GM12873 (cell line): ENCODE results near the gene TMC3.

Experiments used
- CTCF ChIP-seq: IDR thresholded peaks from 2 replicates; pipeline ENCODE4 v1.5.1; 2012; ENCODE audit warnings: low read depth, mild to moderate bottlenecking, moderate library complexity, low read length, control low read depth; ENCODE audit not compliant: insufficient read depth; ENCODE audit errors: missing control alignments

Gene TMC3

GRCh38 chr15:81311752-81312464 lies 62.1 kb downstream of the TMC3 start:
- no peak for TF ChIP-seq CTCF

DNA sequence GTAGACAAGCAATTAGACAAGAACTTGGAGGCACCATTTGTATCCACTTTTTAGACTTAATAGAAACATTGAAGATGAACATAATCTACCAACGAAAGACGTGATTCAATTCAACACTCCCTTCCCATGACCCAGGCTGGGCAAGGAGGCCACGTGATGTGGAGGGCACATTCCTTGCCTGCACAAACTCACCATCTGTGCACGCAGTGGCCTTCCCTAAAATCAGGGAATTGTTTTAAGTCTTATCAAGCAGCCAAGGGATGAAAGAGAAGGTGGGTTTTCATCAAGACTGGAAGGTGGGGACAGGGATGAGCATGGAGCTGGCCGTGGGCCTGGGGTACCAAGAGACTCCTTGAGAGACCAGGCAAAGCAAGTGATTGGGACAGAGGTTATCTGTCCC lies 63.5 kb downstream of the TMC3 start:
- TF ChIP-seq CTCF: no peak

DNA sequence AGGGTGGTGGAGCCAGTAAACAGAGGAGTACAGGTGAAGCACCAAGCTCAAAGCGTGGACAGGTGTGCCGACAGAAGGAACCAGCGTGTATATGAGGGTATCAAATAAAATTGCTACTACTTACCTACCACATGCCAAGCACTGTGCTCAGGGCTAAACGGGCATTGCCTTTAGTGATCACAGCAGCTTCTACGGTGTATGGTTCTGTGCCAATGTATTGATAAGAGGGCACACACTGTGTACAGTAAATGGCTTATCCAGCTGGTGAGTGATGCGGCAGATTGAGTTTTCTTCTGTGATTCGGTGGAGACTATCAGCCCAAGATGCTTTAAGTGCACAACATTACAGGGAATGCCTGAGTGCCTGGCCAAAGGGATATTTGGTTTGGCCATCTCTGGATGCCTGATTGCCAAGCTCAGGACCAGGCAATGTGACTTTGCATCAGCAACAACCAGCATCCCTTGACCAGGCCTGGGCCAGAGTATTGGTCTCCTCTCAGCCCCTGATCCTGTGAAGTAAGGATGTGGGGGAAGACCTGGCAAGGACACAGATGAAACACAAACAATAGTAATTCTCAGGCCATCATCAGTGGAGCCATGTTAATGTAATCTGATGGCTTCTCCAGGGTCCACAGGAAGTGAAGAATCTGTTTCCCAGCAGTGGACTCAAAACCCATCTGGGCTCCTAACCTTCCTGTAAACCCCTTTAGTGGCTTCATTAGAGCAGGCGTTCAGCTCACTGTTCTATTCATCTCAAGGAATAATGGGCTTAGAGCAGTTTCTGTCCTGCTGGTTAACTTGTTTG lies 64.2 kb downstream of the TMC3 start:
- TF ChIP-seq CTCF: no peak

GRCh38 chr15:81308260-81308659 lies 65.8 kb downstream of the TMC3 start:
- no peak for TF ChIP-seq CTCF

GRCh38 chr15:81304226-81304625 lies 69.8 kb downstream of the TMC3 start:
- no peak for TF ChIP-seq CTCF

- TF ChIP-seq CTCF: no peak
Measured at GRCh38 chr15:81303244-81304225, 70.5 kb downstream of the TMC3 start.
